CD4-positive, alpha-beta memory T cell (primary cell): Measurements from ENCODE around the gene FGR. TPM values are rescaled to one million over a fixed set of nuclear protein-coding genes. Genes with fewer than 3 reads are reported as not detected.
"Not testable (repeated sequence)": the region's sequence is repeated elsewhere in the genome, so short reads cannot be mapped to it uniquely, and the experiment has no call there.

Experiments used
- CTCF ChIA-PET: fragments of 350-600 bp; sonication (Branson Sonifier 250); formaldehyde crosslinking; loops from one replicate; lab custom pipeline; 2021; ENCODE audit warnings: inconsistent platforms; ENCODE audit not compliant: partially characterized antibody; lab: Charles Lee
- POLR2A ChIA-PET: fragments of 350-600 bp; sonication (Branson Sonifier 250); formaldehyde crosslinking; loops from one replicate; lab custom pipeline; 2021; ENCODE audit not compliant: partially characterized antibody; lab: Charles Lee
- DNase-seq, 5 donors: peaks; one replicate each; pipeline versions ENCODE4 v3.0.0 to v3.0.0-alpha.2; 2020 to 2022; ENCODE audit warnings: mixed read lengths in 1 of 5
- H3K27ac ChIP-seq: one replicate; pipeline ENCODE4 v1.7.0; 2013; ENCODE audit warnings: low read depth, low read length
- H3K27me3 ChIP-seq: 2 replicates; pipeline ENCODE4 v1.7.0; 2013; ENCODE audit warnings: mild to moderate bottlenecking, low read length, moderate library complexity; ENCODE audit not compliant: insufficient read depth
- H3K36me3 ChIP-seq: 2 replicates; pipeline ENCODE4 v1.7.0; 2013; ENCODE audit warnings: mild to moderate bottlenecking, low read length, moderate library complexity; ENCODE audit not compliant: insufficient read depth
- H3K4me1 ChIP-seq: 2 replicates; pipeline ENCODE4 v1.7.0; 2013; ENCODE audit warnings: mild to moderate bottlenecking, low read length, moderate library complexity; ENCODE audit not compliant: insufficient read depth
- H3K4me3 ChIP-seq, 2 donors: one replicate each; pipeline ENCODE4 v1.7.0; 2013; ENCODE audit warnings: low read length in 2 of 2, mild to moderate bottlenecking in 1 of 2
- H3K9me3 ChIP-seq, 2 donors: one replicate each; pipeline ENCODE4 v1.7.0; 2013; ENCODE audit warnings: low read length in 2 of 2, control low read depth in 1 of 2; ENCODE audit not compliant: control insufficient read depth in 1 of 2
- H3K27ac Mint-ChIP-seq, 7 donors: one replicate each; pipeline ENCODE4 v1.8.0; 2020 to 2021; ENCODE audit warnings: mixed read lengths in 7 of 7, mild to moderate bottlenecking in 6 of 7, inconsistent platforms in 3 of 7, moderate library complexity in 3 of 7
- H3K27me3 Mint-ChIP-seq, 2 donors: one replicate each; pipeline ENCODE4 v1.8.0; 2020 to 2021; ENCODE audit warnings: mixed read lengths in 2 of 2
- H3K36me3 Mint-ChIP-seq, 2 donors: one replicate each; pipeline ENCODE4 v1.8.0; 2020 to 2021; ENCODE audit warnings: mixed read lengths in 2 of 2, inconsistent platforms in 1 of 2, mild to moderate bottlenecking in 1 of 2
- H3K4me1 Mint-ChIP-seq, 4 donors: one replicate each; pipeline ENCODE4 v1.8.0; 2020 to 2021; ENCODE audit warnings: mixed read lengths in 4 of 4, mild to moderate bottlenecking in 1 of 4
- H3K4me3 Mint-ChIP-seq, 8 donors: one replicate each; pipeline ENCODE4 v1.8.0; 2020 to 2021; ENCODE audit warnings: mixed read lengths in 8 of 8, mild to moderate bottlenecking in 7 of 8, moderate library complexity in 6 of 8, inconsistent platforms in 3 of 8
- H3K9me3 Mint-ChIP-seq, 8 donors: one replicate each; pipeline ENCODE4 v1.8.0; 2020 to 2021; ENCODE audit warnings: mixed read lengths in 8 of 8, mild to moderate bottlenecking in 5 of 8, inconsistent platforms in 3 of 8, moderate library complexity in 1 of 8
- intact Hi-C: fragments of 100-400 bp; cut with micrococcal nuclease; formaldehyde crosslinking; loops from one replicate; pipeline ENCODE4 v1.15.1; 2023
- polyA plus RNA-seq, 2 donors: library from polyadenylated mRNA; unstranded; fragments of 300-500 nt; fragmentation: Illumina TruSeq; gene quantifications; one replicate each; pipeline ENCODE4 v1.2.3, GENCODE V29; 2021
- total RNA-seq, 2 experiments: library from RNA; stranded (reverse); gene quantifications; one replicate each; pipeline ENCODE4 v1.2.3, GENCODE V29; 2021

The FGR gene
- total RNA-seq (1 to 10 TPM; 2.7 to 2.9 TPM), polyA plus RNA-seq (under 1 TPM; 0.12 to 0.15 TPM)

DNA sequence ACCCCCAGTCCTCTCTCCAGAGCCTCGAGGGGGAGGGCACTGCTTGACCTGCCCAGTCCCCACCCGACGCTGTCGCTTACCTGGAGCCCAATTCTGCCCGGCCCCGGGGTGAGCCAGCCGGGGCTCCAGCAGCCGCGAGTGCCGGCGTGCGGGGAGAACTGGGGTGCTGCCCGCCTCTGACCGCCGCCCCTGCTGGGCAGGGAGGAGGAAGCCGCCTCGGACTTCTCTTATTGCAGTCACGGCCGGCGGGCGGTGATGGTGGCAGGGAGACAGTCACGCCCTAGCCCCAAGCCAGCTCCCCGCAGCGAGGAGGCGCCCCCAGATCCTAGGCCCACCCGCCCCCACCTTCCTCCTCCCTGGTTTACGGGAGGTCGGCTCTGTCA, at the start of gene FGR:
TSS of gene FGR (minus strand) at position 201 of the 383 bp plus-strand sequence. CDS start 11,269 bp downstream, outside the sequence.
- Histone ChIP-seq H3K27ac (peak within 1 kb of the TSS; percentile 62), H3K27me3 (no peaks in the 10 kb centered on the region), H3K9me3 (no peaks in the 10 kb centered on the region), H3K36me3 (no peaks in the 10 kb centered on the region), H3K4me3 (peak within 1 kb of the TSS; percentile 17 to 38), H3K4me1 (peaks cover 62% of the 10 kb centered on the region)
- Mint-ChIP-seq H3K4me1 (peaks cover 47 to 78% (median 60%) of the 10 kb centered on the region in 4 donors), H3K36me3 (no peaks in the 10 kb centered on the region), H3K27me3 (no peaks in the 10 kb centered on the region), H3K4me3 (peak within 1 kb of the TSS; percentile 62 to 80 (median 72)), H3K9me3 (no peaks in the 10 kb centered on the region), H3K27ac (peak within 1 kb of the TSS; percentile 77 to 90 (median 87))
- no peak for DNase-seq
- ChIA-PET POLR2A (no interaction called here), CTCF (interaction anchor here (1.6 kb wide), 1 partner anchor 28 kb away, joined by 5 read pairs; no protein-coding TSS in a partner anchor)
- intact Hi-C loops: no loop called here

GRCh38 chr1:27684176-27684575, 49.2 kb upstream of the FGR start:
- peaks cover 4 to 16% of the 10 kb centered on the region in 2 donors for H3K36me3 Mint-ChIP-seq
- Histone ChIP-seq H3K27ac (no peak overlapping the region), H3K9me3 (peaks cover 0 to 4% of the 10 kb centered on the region in 2 donors), H3K4me3 (no peak overlapping the region), H3K36me3 (no peaks in the 10 kb centered on the region), H3K4me1 (no peaks in the 10 kb centered on the region), H3K27me3 (no peaks in the 10 kb centered on the region)
- H3K4me3 Mint-ChIP-seq: no peak overlapping the region
- peaks cover 0 to 3% (median 0%) of the 10 kb centered on the region in 4 donors for H3K4me1 Mint-ChIP-seq
- POLR2A ChIA-PET: no interaction called here
- DNase-seq: no peak
- CTCF ChIA-PET: no interaction called here
- H3K9me3 Mint-ChIP-seq: peaks cover 0 to 38% (median 28%) of the 10 kb centered on the region in 8 donors
- H3K27ac Mint-ChIP-seq: peak overlapping the region in 1 of 7 donors; percentile 30
- intact Hi-C loops: no loop called here
- peaks cover 2% of the 10 kb centered on the region in 2 donors for H3K27me3 Mint-ChIP-seq

- no peaks in the 10 kb centered on the region for H3K27me3 ChIP-seq
- DNase-seq: no peak
- no peak overlapping the region for H3K4me3 ChIP-seq
- no peaks in the 10 kb centered on the region for H3K4me1 ChIP-seq
- Mint-ChIP-seq H3K27me3 (peaks cover 2% of the 10 kb centered on the region in 2 donors), H3K4me3 (no peak overlapping the region), H3K36me3 (peaks cover 4 to 19% of the 10 kb centered on the region in 2 donors), H3K27ac (no peak overlapping the region), H3K4me1 (peaks cover 0 to 3% (median 0%) of the 10 kb centered on the region in 4 donors), H3K9me3 (peaks cover 0 to 42% (median 30%) of the 10 kb centered on the region in 8 donors)
- no peak overlapping the region for H3K27ac ChIP-seq
- ChIA-PET POLR2A (no interaction called here), CTCF (interaction anchor here (0.7 kb wide), 1 partner anchor 11 kb away, joined by 3 read pairs; no protein-coding TSS in a partner anchor)
- intact Hi-C loops: no loop called here
- H3K36me3 ChIP-seq: no peaks in the 10 kb centered on the region
- peaks cover 0 to 4% of the 10 kb centered on the region in 2 donors for H3K9me3 ChIP-seq
Measured at GRCh38 chr1:27682351-27682944, 47.5 kb upstream of the FGR start.

DNA sequence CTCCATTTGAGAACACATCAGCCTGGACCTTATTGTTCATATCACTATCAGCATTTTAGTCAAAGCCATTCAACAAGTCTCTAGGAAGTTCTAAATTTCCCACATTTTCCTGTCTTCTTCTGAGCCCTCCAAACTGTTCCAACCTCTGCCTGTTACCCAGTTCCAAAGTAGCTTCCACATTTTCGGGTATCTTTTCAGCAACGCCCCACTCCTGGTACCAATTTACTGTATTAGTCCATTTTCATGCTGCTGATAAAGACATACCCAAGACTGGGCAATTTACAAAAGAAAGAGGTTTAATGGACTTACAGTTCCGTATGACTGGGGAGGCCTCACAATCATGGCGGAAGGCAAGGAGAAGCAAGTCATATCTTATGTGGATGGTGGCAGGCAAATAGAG, 46.6 kb upstream of the FGR start:
- intact Hi-C loops, H3K4me3 Mint-ChIP-seq, H3K27me3 Mint-ChIP-seq, CTCF ChIA-PET, DNase-seq, H3K27me3 ChIP-seq, H3K36me3 ChIP-seq, POLR2A ChIA-PET, H3K4me1 ChIP-seq, H3K4me1 Mint-ChIP-seq, H3K4me3 ChIP-seq, H3K9me3 ChIP-seq, H3K27ac Mint-ChIP-seq, H3K27ac ChIP-seq: not testable (repeated sequence)
- H3K9me3 Mint-ChIP-seq: peaks cover 0 to 42% (median 30%) of the 10 kb centered on the region in 8 donors
- H3K36me3 Mint-ChIP-seq: peaks cover 4 to 19% of the 10 kb centered on the region in 2 donors

DNA sequence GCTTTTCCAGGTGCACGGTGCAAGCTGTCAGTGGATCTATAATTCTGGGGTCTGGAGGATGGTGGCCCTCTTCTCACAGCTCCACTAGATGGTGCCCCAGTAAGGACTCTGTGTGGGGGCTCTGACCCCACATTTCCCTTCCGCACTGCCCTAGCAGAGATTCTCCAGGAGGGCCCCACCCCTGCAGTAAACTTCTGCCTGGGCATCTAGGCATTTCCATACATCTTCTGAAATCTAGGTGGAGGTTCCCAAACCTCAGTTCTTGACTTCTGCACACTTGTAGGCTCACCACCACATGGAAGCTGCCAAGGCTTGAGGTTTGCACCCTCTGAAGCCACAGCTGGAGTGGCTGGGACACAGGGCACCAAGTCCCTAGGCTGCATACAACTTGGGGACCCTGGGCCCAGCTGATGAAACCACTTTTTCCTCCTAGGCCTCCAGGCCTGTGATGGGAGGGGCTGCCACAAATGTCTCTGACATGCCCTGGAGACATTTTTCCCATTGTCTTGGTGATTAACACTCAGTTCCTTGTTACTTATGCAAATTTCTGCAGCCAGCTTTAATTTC, 45.3 kb upstream of the FGR start:
- H3K9me3 ChIP-seq, POLR2A ChIA-PET, H3K27me3 ChIP-seq, H3K27ac Mint-ChIP-seq, H3K4me3 ChIP-seq, H3K27me3 Mint-ChIP-seq, H3K27ac ChIP-seq, H3K4me3 Mint-ChIP-seq, intact Hi-C loops, H3K36me3 ChIP-seq, DNase-seq, H3K4me1 ChIP-seq, H3K4me1 Mint-ChIP-seq: not testable (repeated sequence)
- Mint-ChIP-seq H3K36me3 (peaks cover 4 to 19% of the 10 kb centered on the region in 2 donors), H3K9me3 (peaks cover 0 to 42% (median 30%) of the 10 kb centered on the region in 8 donors)
- CTCF ChIA-PET: interaction anchor here (3.6 kb wide), 1 partner anchor 11 kb away, joined by 14 read pairs; no protein-coding TSS in a partner anchor

DNA sequence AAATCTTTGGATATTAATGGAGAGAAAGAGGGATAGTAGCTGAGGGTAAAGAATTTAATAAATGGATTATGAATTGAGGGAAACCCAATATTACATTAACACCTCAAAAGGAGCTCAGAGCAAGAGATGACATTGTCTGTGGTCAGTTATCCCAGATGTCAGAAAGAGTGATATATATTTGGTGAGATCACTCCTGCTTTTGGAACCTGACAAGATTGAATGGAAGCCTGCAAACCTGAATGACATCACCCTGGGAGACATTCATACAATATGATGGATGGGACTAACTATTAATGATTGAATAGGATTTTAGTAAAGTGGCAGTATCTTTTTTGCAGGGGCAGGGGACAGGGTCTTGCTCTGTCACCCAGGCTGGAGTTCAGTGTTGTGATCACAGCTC, 43.8 kb upstream of the FGR start:
- H3K36me3 ChIP-seq: no peaks in the 10 kb centered on the region
- H3K27ac Mint-ChIP-seq: no peak overlapping the region
- intact Hi-C loops: no loop called here
- DNase-seq: no peak
- CTCF ChIA-PET: interaction anchor here (0.9 to 3.6 kb wide), 3 partner anchors 9 to 16 kb away, joined by 3 to 14 read pairs (median 3); no protein-coding TSS in a partner anchor
- no peak overlapping the region for H3K27ac ChIP-seq
- peaks cover 0 to 42% (median 30%) of the 10 kb centered on the region in 8 donors for H3K9me3 Mint-ChIP-seq
- H3K4me1 Mint-ChIP-seq: no peaks in the 10 kb centered on the region
- H3K27me3 Mint-ChIP-seq: peaks cover 0 to 2% of the 10 kb centered on the region in 2 donors
- H3K36me3 Mint-ChIP-seq: peaks cover 4 to 19% of the 10 kb centered on the region in 2 donors
- H3K4me1 ChIP-seq: no peaks in the 10 kb centered on the region
- H3K9me3 ChIP-seq: peaks cover 0 to 4% of the 10 kb centered on the region in 2 donors
- no peak overlapping the region for H3K4me3 ChIP-seq
- POLR2A ChIA-PET: interaction anchor here (0.6 kb wide), 1 partner anchor 110 kb away, joined by 3 read pairs; no protein-coding TSS in a partner anchor
- H3K4me3 Mint-ChIP-seq: no peak overlapping the region
- no peaks in the 10 kb centered on the region for H3K27me3 ChIP-seq

GRCh38 chr1:27676410-27676809, 41.4 kb upstream of the FGR start:
- Mint-ChIP-seq H3K9me3 (peaks cover 0 to 26% (median 16%) of the 10 kb centered on the region in 8 donors), H3K27me3 (peaks cover 0 to 2% of the 10 kb centered on the region in 2 donors), H3K36me3 (peaks cover 1 to 7% of the 10 kb centered on the region in 2 donors), H3K4me3 (no peak overlapping the region), H3K4me1 (peaks cover 9 to 13% (median 12%) of the 10 kb centered on the region in 4 donors), H3K27ac (peak overlapping the region in 1 of 7 donors; percentile 24)
- Histone ChIP-seq H3K27me3 (no peaks in the 10 kb centered on the region), H3K4me1 (peaks cover 14% of the 10 kb centered on the region), H3K27ac (no peak overlapping the region), H3K4me3 (no peak overlapping the region), H3K36me3 (no peaks in the 10 kb centered on the region), H3K9me3 (peaks cover 0 to 4% of the 10 kb centered on the region in 2 donors)
- intact Hi-C loops: no loop called here
- POLR2A ChIA-PET: interaction anchor here (0.6 kb wide), 1 partner anchor 1061 kb away, joined by 4 read pairs; the partner anchor contains the start of gene YTHDF2
- CTCF ChIA-PET: interaction anchor here (0.7 to 0.9 kb wide), 2 partner anchors 48 to 68 kb away, joined by 3 read pairs; no protein-coding TSS in a partner anchor
- DNase-seq: no peak
